K562 (cell line): ENCODE data around the gene COL11A2. TPM values are rescaled to one million over a fixed set of nuclear protein-coding genes. Genes with fewer than 3 reads are reported as not detected.

ENCODE experiments used
- ARID3A ChIP-seq: IDR thresholded peaks from 2 replicates; pipeline ENCODE4 v1.6.1; 2012; ENCODE audit warnings: low read depth, low read length, improper control_type of control experiment, borderline replicate concordance
- ATF1 ChIP-seq, 2 experiments: fragments of 450-650 bp in 1 of 2; IDR thresholded peaks; 2 replicates each; pipeline ENCODE4 v1.6.1; 2016; ENCODE audit warnings: missing compliant biosample characterization in 1 of 2, missing genetic modification characterization in 1 of 2
- ATF3 ChIP-seq, 2 experiments: fragments of 450-650 bp in 1 of 2; sonication (generic) in 1 of 2; formaldehyde crosslinking in 1 of 2; IDR thresholded peaks in 1 of 2; conservative IDR thresholded peaks in 1 of 2; 2 replicates each; pipeline versions ENCODE4 v1.6.1 to v1.8.1; 2016 to 2023; ENCODE audit warnings: mild to moderate bottlenecking in 2 of 2, moderate library complexity in 2 of 2, inconsistent platforms in 1 of 2, missing genetic modification reagents in 1 of 2
- ATF7 ChIP-seq: fragments of 450-650 bp; IDR thresholded peaks from 2 replicates; pipeline ENCODE4 v1.7.1; 2014; ENCODE audit warnings: mild to moderate bottlenecking, moderate library complexity
- BDP1 ChIP-seq: IDR thresholded peaks from 3 replicates; pipeline ENCODE4 v1.6.1; 2011; ENCODE audit not compliant: insufficient read length, insufficient read depth
- CBFA2T2 ChIP-seq: fragments of 450-650 bp; conservative IDR thresholded peaks from 2 replicates; pipeline ENCODE4 v1.6.1; 2017; ENCODE audit warnings: mild to moderate bottlenecking
- CHAMP1 ChIP-seq: fragments of 450-650 bp; IDR thresholded peaks from 2 replicates; pipeline ENCODE4 v1.6.1; 2016; ENCODE audit warnings: mild to moderate bottlenecking
- CREM ChIP-seq: IDR thresholded peaks from 2 replicates; pipeline ENCODE4 v1.6.1; 2014; ENCODE audit warnings: antibody characterized with exemption, low read depth
- NFRKB ChIP-seq: fragments of 450-650 bp; IDR thresholded peaks from 2 replicates; pipeline ENCODE4 v1.6.1; 2016; ENCODE audit warnings: low read depth
- NFYB ChIP-seq: IDR thresholded peaks from 2 replicates; pipeline ENCODE4 v1.6.1; 2011; ENCODE audit warnings: mild to moderate bottlenecking, moderate library complexity; ENCODE audit not compliant: insufficient read length; ENCODE audit errors: extremely low read depth
- RAD51 ChIP-seq: fragments of 450-650 bp; IDR thresholded peaks from 2 replicates; pipeline ENCODE4 v1.7.1; 2016; ENCODE audit warnings: low read depth, mild to moderate bottlenecking, borderline replicate concordance
- RBBP5 ChIP-seq: fragments of 200-600 bp; sonication (generic); IDR thresholded peaks from 2 replicates; pipeline ENCODE4 v1.6.1; 2012; ENCODE audit warnings: borderline replicate concordance, mild to moderate bottlenecking, low read length, control low read depth, inconsistent platforms; ENCODE audit not compliant: insufficient read depth, poor library complexity, severe bottlenecking
- RBM25 ChIP-seq: fragments of 200-400 bp; formaldehyde crosslinking; IDR thresholded peaks from 2 replicates; pipeline ENCODE4 v1.6.1; 2018; ENCODE audit warnings: low read length, low read depth, moderate library complexity; ENCODE audit not compliant: severe bottlenecking
- TAL1 ChIP-seq: fragments of 450-650 bp; IDR thresholded peaks from 2 replicates; pipeline ENCODE4 v1.6.1; 2016; ENCODE audit warnings: mild to moderate bottlenecking
- TBL1XR1 ChIP-seq, 2 experiments: IDR thresholded peaks; 2 replicates each; pipeline ENCODE4 v1.6.1; 2012; ENCODE audit warnings: improper control_type of control experiment in 2 of 2, low read length in 2 of 2, mild to moderate bottlenecking in 1 of 2
- USF2 ChIP-seq: sonication (generic); formaldehyde crosslinking; IDR thresholded peaks from 2 replicates; pipeline ENCODE4 v1.5.0; 2020; ENCODE audit warnings: missing genetic modification reagents
- ZNF197 ChIP-seq: fragments of 200-800 bp; sonication (Bioruptor generic); IDR thresholded peaks from 2 replicates; pipeline ENCODE4 v1.6.1; 2016; ENCODE audit warnings: low read depth, missing genetic modification characterization, missing compliant biosample characterization
- polyA plus RNA-seq, 8 experiments: library from polyadenylated mRNA; depleted of rRNA in 4 of 8; stranded (reverse) in 5 of 8; unstranded in 3 of 8; fragments of >200 nt; fragmentation: Nextera tagmentation in 2 of 8; fragmentation: Illumina TruSeq in 1 of 8; extraction: Ambion mirVana in 2 of 8; extraction: Trizol in 1 of 8; gene quantifications; 2 replicates each; pipeline versions ENCODE4 v1.2.1 to v1.2.3, GENCODE V29; 2011 to 2014; ENCODE audit warnings: inconsistent platforms in 1 of 8, missing spikeins in 1 of 8
- total RNA-seq, 7 experiments: library from RNA; depleted of rRNA in 6 of 7; stranded (reverse); fragments of >200 nt in 6 of 7; fragmentation: Illumina TruSeq in 2 of 7; extraction: Trizol in 2 of 7; gene quantifications; 2 replicates each; pipeline versions ENCODE4 v1.2.1 to v1.2.3, GENCODE V29; 2011 to 2021; ENCODE audit warnings: low replicate concordance in 1 of 7

COL11A2 gene
- total and polyA plus RNA-seq, 9 of the 15 experiments (the other 6 are each of a cell fraction or from before 2014, with no cell fraction given) = 0.04 to 0.35 (median 0.09) TPM; not detected in 1

- no peak for TF ChIP-seq ARID3A
- no peak for TF ChIP-seq NFRKB
- TF ChIP-seq ATF7 = peak; percentile 30; the same call in 1 of the 2 replicates
- peak; percentile 53; the same call in 1 of the 2 replicates for TF ChIP-seq USF2 (CRISPR knock-in tag)
- peak; percentile 76 for TF ChIP-seq CREM
- no peak for TF ChIP-seq BDP1
- no peak for TF ChIP-seq RBM25
- TF ChIP-seq TAL1 = no peak
- peak; percentile 38 for TF ChIP-seq CBFA2T2
- TF ChIP-seq RAD51 = peak; percentile 78
- no peak for TF ChIP-seq CHAMP1
- TF ChIP-seq ATF1 (CRISPR knock-in tag; IDR thresholded peaks at IDR 0.05) = no peak
- peak; percentile 74 for TF ChIP-seq ATF1 (tag; IDR thresholded peaks at IDR 0.05)
- no peak for TF ChIP-seq NFYB
- TF ChIP-seq ZNF197 (CRISPR knock-in tag) = no peak
- TF ChIP-seq TBL1XR1 (IDR thresholded peaks at IDR 0.05; ENCODE audit: low read length in 2 of 2) = no peak
- no peak for TF ChIP-seq RBBP5
- TF ChIP-seq ATF3 (IDR thresholded peaks at IDR 0.05) = peak; percentile 57; the same call in 1 of the 2 replicates
- no peak for TF ChIP-seq ATF3 (CRISPR knock-in tag; conservative IDR thresholded peaks at IDR 0.05)
Observed at GRCh38 chr6:33164665-33165373, 27.4 kb downstream of the COL11A2 start (continued).
